ENCODE measurements around the gene LRRC52.
A peak's percentile ranks its signal among the peaks of the same experiment; 100 is the strongest.
"Not testable (repeated sequence)": the region's sequence is repeated elsewhere in the genome, so short reads cannot be mapped to it uniquely, and the experiment has no call there.

LRRC52 gene

GRCh38 chr1:165605246-165605645 is 61.4 kb downstream of the LRRC52 start:
- no peak for DNase-seq
- no peaks in the 10 kb centered on the region for H4K20me1 ChIP-seq (ENCODE audit: insufficient read depth, low read length)
- peaks cover 14% of the 10 kb centered on the region; the same call in 1 of the 2 replicates for H3K4me1 ChIP-seq (ENCODE audit: low read length)
- no peak overlapping the region for H3K4me2 ChIP-seq (ENCODE audit: low read depth, low read length)
- no peak overlapping the region for H3K4me3 ChIP-seq (ENCODE audit: low read length)
- TF ChIP-seq EZH2 (optimal IDR thresholded peaks at IDR 0.05; ENCODE audit: low read depth, low read length) (no peak), CTCF (IDR thresholded peaks at IDR 0.05; ENCODE audit: low read length) (no peak), EZH2phosphoT487 (IDR thresholded peaks at IDR 0.05; ENCODE audit: low read length) (no peak)
- no peak overlapping the region for H3K9ac ChIP-seq (ENCODE audit: low read length)
- H3K79me2 ChIP-seq (ENCODE audit: low read length), result no peaks in the 10 kb centered on the region
- H3K27ac ChIP-seq (ENCODE audit: low read length), result no peak overlapping the region
- H3K9me2 ChIP-seq (replicated peaks; ENCODE audit: insufficient read depth, low read length), result no peaks in the 10 kb centered on the region
- H3K36me3 ChIP-seq (replicated peaks; ENCODE audit: insufficient read depth, low read length), result no peaks in the 10 kb centered on the region
- H3K9me3 ChIP-seq (replicated peaks; ENCODE audit: insufficient read depth, low read length), result no peaks in the 10 kb centered on the region
- H3F3A ChIP-seq (ENCODE audit: insufficient read depth, low read length), result 0 out of 2 replicates have a peak, but pooled peaks cover 5% of the 10 kb centered on the region
- H3K27me3 ChIP-seq (replicated peaks; ENCODE audit: insufficient read depth, low read length), result no peaks in the 10 kb centered on the region
- H2AFZ ChIP-seq (ENCODE audit: low read length), result no peak overlapping the region

GRCh38 chr1:165606676-165607075 is 62.9 kb downstream of the LRRC52 start:
- not testable (repeated sequence) for H3K4me2 ChIP-seq (ENCODE audit: low read depth, low read length); DNase-seq; H3K27ac ChIP-seq (ENCODE audit: low read length)

GRCh38 chr1:165610866-165611265 is 67.1 kb downstream of the LRRC52 start:
- H3K27me3 ChIP-seq (replicated peaks; ENCODE audit: insufficient read depth, low read length), result no peaks in the 10 kb centered on the region
- H3K36me3 ChIP-seq (replicated peaks; ENCODE audit: insufficient read depth, low read length), result no peaks in the 10 kb centered on the region
- no peak overlapping the region for H3K4me3 ChIP-seq (ENCODE audit: low read length)
- no peaks in the 10 kb centered on the region for H4K20me1 ChIP-seq (ENCODE audit: insufficient read depth, low read length)
- H3F3A ChIP-seq (ENCODE audit: insufficient read depth, low read length), result no peaks in the 10 kb centered on the region
- 0 out of 2 replicates have a peak, but pooled peaks cover 6% of the 10 kb centered on the region for H3K4me1 ChIP-seq (ENCODE audit: low read length)
- H3K4me2 ChIP-seq (ENCODE audit: low read depth, low read length), result peak overlapping the region; percentile 18; the same call in 1 of the 2 replicates
- no peak for TF ChIP-seq EZH2phosphoT487 (IDR thresholded peaks at IDR 0.05; ENCODE audit: low read length)
- TF ChIP-seq EZH2 (optimal IDR thresholded peaks at IDR 0.05; ENCODE audit: low read depth, low read length), result no peak
- no peak for TF ChIP-seq CTCF (IDR thresholded peaks at IDR 0.05; ENCODE audit: low read length)
- no peak overlapping the region for H3K27ac ChIP-seq (ENCODE audit: low read length)
- no peaks in the 10 kb centered on the region for H3K9me3 ChIP-seq (replicated peaks; ENCODE audit: insufficient read depth, low read length)
- no peak overlapping the region for H3K9ac ChIP-seq (ENCODE audit: low read length)
- DNase-seq, result no peak
- H2AFZ ChIP-seq (ENCODE audit: low read length), result 0 out of 2 replicates have a peak overlapping the region, but pooled peaks have one; percentile 12
- H3K79me2 ChIP-seq (ENCODE audit: low read length), result no peaks in the 10 kb centered on the region
- H3K9me2 ChIP-seq (replicated peaks; ENCODE audit: insufficient read depth, low read length), result no peaks in the 10 kb centered on the region

More at GRCh38 chr1:165606676-165607075, 62.9 kb downstream of the LRRC52 start:
- not testable (repeated sequence) for H4K20me1 ChIP-seq (ENCODE audit: insufficient read depth, low read length); H3K4me1 ChIP-seq (ENCODE audit: low read length); H2AFZ ChIP-seq (ENCODE audit: low read length); H3F3A ChIP-seq (ENCODE audit: insufficient read depth, low read length); H3K79me2 ChIP-seq (ENCODE audit: low read length); H3K9me3 ChIP-seq (replicated peaks; ENCODE audit: insufficient read depth, low read length); H3K9ac ChIP-seq (ENCODE audit: low read length); H3K36me3 ChIP-seq (replicated peaks; ENCODE audit: insufficient read depth, low read length); H3K27me3 ChIP-seq (replicated peaks; ENCODE audit: insufficient read depth, low read length); H3K9me2 ChIP-seq (replicated peaks; ENCODE audit: insufficient read depth, low read length); H3K4me3 ChIP-seq (ENCODE audit: low read length)

- Histone ChIP-seq H2AFZ (ENCODE audit: low read length) (no peak overlapping the region), H3K9ac (ENCODE audit: low read length) (no peak overlapping the region), H3K4me2 (ENCODE audit: low read depth, low read length) (no peak overlapping the region), H3K9me2 (replicated peaks; ENCODE audit: insufficient read depth, low read length) (no peaks in the 10 kb centered on the region), H3K27me3 (replicated peaks; ENCODE audit: insufficient read depth, low read length) (no peaks in the 10 kb centered on the region), H3K4me1 (ENCODE audit: low read length) (0 out of 2 replicates have a peak, but pooled peaks cover 6% of the 10 kb centered on the region), H3K36me3 (replicated peaks; ENCODE audit: insufficient read depth, low read length) (no peaks in the 10 kb centered on the region), H3K79me2 (ENCODE audit: low read length) (no peaks in the 10 kb centered on the region), H3F3A (ENCODE audit: insufficient read depth, low read length) (no peaks in the 10 kb centered on the region), H3K4me3 (ENCODE audit: low read length) (no peak overlapping the region), H4K20me1 (ENCODE audit: insufficient read depth, low read length) (no peaks in the 10 kb centered on the region), H3K27ac (ENCODE audit: low read length) (no peak overlapping the region), H3K9me3 (replicated peaks; ENCODE audit: insufficient read depth, low read length) (no peaks in the 10 kb centered on the region)
- TF ChIP-seq EZH2 (optimal IDR thresholded peaks at IDR 0.05; ENCODE audit: low read depth, low read length), result no peak
- TF ChIP-seq CTCF (IDR thresholded peaks at IDR 0.05; ENCODE audit: low read length), result no peak
- TF ChIP-seq EZH2phosphoT487 (IDR thresholded peaks at IDR 0.05; ENCODE audit: low read length), result no peak
- no peak for DNase-seq
Observed at GRCh38 chr1:165612062-165612461, 68.3 kb downstream of the LRRC52 start.
